Femur (tissue), 1 donor: ENCODE data around the gene KNOP1.
A peak's percentile ranks its signal among the peaks of the same experiment; 100 is the strongest.

Experiments
- DNase-seq: peaks from one replicate; pipeline ENCODE4 v3.0.0-alpha.2; 2017

The KNOP1 gene

GRCh38 chr16:19706846-19707245 lies 11.2 kb downstream of the KNOP1 start:
- no peak for DNase-seq

- no peak for DNase-seq
Measured at GRCh38 chr16:19705843-19706242, 12.2 kb downstream of the KNOP1 start.

- no peak for DNase-seq
Measured at GRCh38 chr16:19705146-19705501, 12.9 kb downstream of the KNOP1 start.

GRCh38 chr16:19704321-19705145 lies 13.5 kb downstream of the KNOP1 start:
- no peak for DNase-seq

- DNase-seq, result no peak
Measured at GRCh38 chr16:19703172-19703889, 14.7 kb downstream of the KNOP1 start.

- no peak for DNase-seq
Measured at GRCh38 chr16:19701091-19701490, 16.9 kb downstream of the KNOP1 start.

GRCh38 chr16:19700319-19700781 lies 17.7 kb downstream of the KNOP1 start:
- no peak for DNase-seq

- DNase-seq, result no peak
Measured at GRCh38 chr16:19699472-19699871, 18.6 kb downstream of the KNOP1 start.

GRCh38 chr16:19698480-19699465 lies 19.3 kb downstream of the KNOP1 start:
- no peak for DNase-seq

- no peak for DNase-seq
Measured at GRCh38 chr16:19697756-19698318, 20.2 kb downstream of the KNOP1 start.

GRCh38 chr16:19696961-19697360 lies 21.1 kb downstream of the KNOP1 start:
- DNase-seq, result no peak

- DNase-seq, result peak; percentile 89
Measured at GRCh38 chr16:19696328-19696727, 21.7 kb downstream of the KNOP1 start.

- DNase-seq, result peak; percentile 66
Measured at GRCh38 chr16:19694989-19695388, 23.0 kb downstream of the KNOP1 start.

- DNase-seq, result no peak
Measured at GRCh38 chr16:19691161-19691711, 26.8 kb downstream of the KNOP1 start.

GRCh38 chr16:19690196-19690595 lies 27.8 kb downstream of the KNOP1 start:
- peak; percentile 35 for DNase-seq

GRCh38 chr16:19689342-19689741 lies 28.7 kb downstream of the KNOP1 start:
- no peak for DNase-seq

GRCh38 chr16:19688396-19689024 lies 29.5 kb downstream of the KNOP1 start:
- DNase-seq, result peak; percentile 41

- DNase-seq, result no peak
Measured at GRCh38 chr16:19687279-19687678, 30.7 kb downstream of the KNOP1 start.

GRCh38 chr16:19685176-19685575 lies 32.9 kb downstream of the KNOP1 start:
- DNase-seq, result no peak

- no peak for DNase-seq
Measured at GRCh38 chr16:19683453-19684236, 34.4 kb downstream of the KNOP1 start.

GRCh38 chr16:19681637-19682036 lies 36.4 kb downstream of the KNOP1 start:
- DNase-seq, result no peak
